CD4-positive, alpha-beta memory T cell (primary cell): ENCODE results near the gene RBM20. TPM values are rescaled to one million over a fixed set of nuclear protein-coding genes. Genes with fewer than 3 reads are reported as not detected.
A peak's percentile ranks its signal among the peaks of the same experiment; 100 is the strongest.
"Not testable (repeated sequence)": the region's sequence is repeated elsewhere in the genome, so short reads cannot be mapped to it uniquely, and the experiment has no call there.

Experiments
- CTCF ChIA-PET: fragments of 350-600 bp; sonication (Branson Sonifier 250); formaldehyde crosslinking; loops from one replicate; lab custom pipeline; 2021; ENCODE audit warnings: inconsistent platforms; ENCODE audit not compliant: partially characterized antibody; lab: Charles Lee
- POLR2A ChIA-PET: fragments of 350-600 bp; sonication (Branson Sonifier 250); formaldehyde crosslinking; loops from one replicate; lab custom pipeline; 2021; ENCODE audit not compliant: partially characterized antibody; lab: Charles Lee
- DNase-seq, 5 donors: peaks; one replicate each; pipeline versions ENCODE4 v3.0.0 to v3.0.0-alpha.2; 2020 to 2022; ENCODE audit warnings: mixed read lengths in 1 of 5
- H3K27ac ChIP-seq: one replicate; pipeline ENCODE4 v1.7.0; 2013; ENCODE audit warnings: low read depth, low read length
- H3K27me3 ChIP-seq: 2 replicates; pipeline ENCODE4 v1.7.0; 2013; ENCODE audit warnings: mild to moderate bottlenecking, low read length, moderate library complexity; ENCODE audit not compliant: insufficient read depth
- H3K36me3 ChIP-seq: 2 replicates; pipeline ENCODE4 v1.7.0; 2013; ENCODE audit warnings: mild to moderate bottlenecking, low read length, moderate library complexity; ENCODE audit not compliant: insufficient read depth
- H3K4me1 ChIP-seq: 2 replicates; pipeline ENCODE4 v1.7.0; 2013; ENCODE audit warnings: mild to moderate bottlenecking, low read length, moderate library complexity; ENCODE audit not compliant: insufficient read depth
- H3K4me3 ChIP-seq, 2 donors: one replicate each; pipeline ENCODE4 v1.7.0; 2013; ENCODE audit warnings: low read length in 2 of 2, mild to moderate bottlenecking in 1 of 2
- H3K9me3 ChIP-seq, 2 donors: one replicate each; pipeline ENCODE4 v1.7.0; 2013; ENCODE audit warnings: low read length in 2 of 2, control low read depth in 1 of 2; ENCODE audit not compliant: control insufficient read depth in 1 of 2
- H3K27ac Mint-ChIP-seq, 7 donors: one replicate each; pipeline ENCODE4 v1.8.0; 2020 to 2021; ENCODE audit warnings: mixed read lengths in 7 of 7, mild to moderate bottlenecking in 6 of 7, inconsistent platforms in 3 of 7, moderate library complexity in 3 of 7
- H3K27me3 Mint-ChIP-seq, 2 donors: one replicate each; pipeline ENCODE4 v1.8.0; 2020 to 2021; ENCODE audit warnings: mixed read lengths in 2 of 2
- H3K36me3 Mint-ChIP-seq, 2 donors: one replicate each; pipeline ENCODE4 v1.8.0; 2020 to 2021; ENCODE audit warnings: mixed read lengths in 2 of 2, inconsistent platforms in 1 of 2, mild to moderate bottlenecking in 1 of 2
- H3K4me1 Mint-ChIP-seq, 4 donors: one replicate each; pipeline ENCODE4 v1.8.0; 2020 to 2021; ENCODE audit warnings: mixed read lengths in 4 of 4, mild to moderate bottlenecking in 1 of 4
- H3K4me3 Mint-ChIP-seq, 8 donors: one replicate each; pipeline ENCODE4 v1.8.0; 2020 to 2021; ENCODE audit warnings: mixed read lengths in 8 of 8, mild to moderate bottlenecking in 7 of 8, moderate library complexity in 6 of 8, inconsistent platforms in 3 of 8
- H3K9me3 Mint-ChIP-seq, 8 donors: one replicate each; pipeline ENCODE4 v1.8.0; 2020 to 2021; ENCODE audit warnings: mixed read lengths in 8 of 8, mild to moderate bottlenecking in 5 of 8, inconsistent platforms in 3 of 8, moderate library complexity in 1 of 8
- intact Hi-C: fragments of 100-400 bp; cut with micrococcal nuclease; formaldehyde crosslinking; loops from one replicate; pipeline ENCODE4 v1.15.1; 2023
- polyA plus RNA-seq, 2 donors: library from polyadenylated mRNA; unstranded; fragments of 300-500 nt; fragmentation: Illumina TruSeq; gene quantifications; one replicate each; pipeline ENCODE4 v1.2.3, GENCODE V29; 2021
- total RNA-seq, 2 experiments: library from RNA; stranded (reverse); gene quantifications; one replicate each; pipeline ENCODE4 v1.2.3, GENCODE V29; 2021

RBM20 gene
- total and polyA plus RNA-seq, 4 experiments from 2014 or later, result 0.03 TPM; not detected in 3

- DNase-seq, result no peak
- no peak overlapping the region for H3K27ac ChIP-seq
- no peak overlapping the region for H3K4me3 ChIP-seq
- H3K4me1 ChIP-seq, result no peaks in the 10 kb centered on the region
- Mint-ChIP-seq H3K36me3 (no peaks in the 10 kb centered on the region), H3K9me3 (no peaks in the 10 kb centered on the region), H3K4me1 (no peaks in the 10 kb centered on the region), H3K4me3 (peak overlapping the region in 1 of 8 donors; percentile 11), H3K27me3 (peaks cover 1 to 5% of the 10 kb centered on the region in 2 donors), H3K27ac (peak overlapping the region in 1 of 7 donors; percentile 30)
- H3K27me3 ChIP-seq, result no peaks in the 10 kb centered on the region
- intact Hi-C loops, result no loop called here
- H3K36me3 ChIP-seq, result no peaks in the 10 kb centered on the region
- POLR2A ChIA-PET, result interaction anchor here (0.6 kb wide), 1 partner anchor 144 kb away, joined by 3 read pairs; no protein-coding TSS in a partner anchor
- CTCF ChIA-PET, result interaction anchor here (0.5 kb wide), 1 partner anchor 39 kb away, joined by 5 read pairs; no protein-coding TSS in a partner anchor
- H3K9me3 ChIP-seq, result no peaks in the 10 kb centered on the region
Observed at GRCh38 chr10:110764793-110765512, 120.8 kb downstream of the RBM20 start.

GRCh38 chr10:110765513-110766319, 121.6 kb downstream of the RBM20 start:
- H3K27me3 ChIP-seq, result no peaks in the 10 kb centered on the region

GRCh38 chr10:110767601-110768000, 123.5 kb downstream of the RBM20 start:
- H3K9me3 Mint-ChIP-seq, H3K36me3 Mint-ChIP-seq, H3K27me3 Mint-ChIP-seq, H3K4me1 ChIP-seq, H3K4me3 Mint-ChIP-seq, POLR2A ChIA-PET, H3K4me3 ChIP-seq, H3K4me1 Mint-ChIP-seq, H3K27me3 ChIP-seq, H3K9me3 ChIP-seq, DNase-seq, H3K36me3 ChIP-seq, intact Hi-C loops, H3K27ac Mint-ChIP-seq, H3K27ac ChIP-seq, CTCF ChIA-PET: not testable (repeated sequence)

More at GRCh38 chr10:110765513-110766319, 121.6 kb downstream of the RBM20 start:
- Mint-ChIP-seq H3K4me3 (no peak overlapping the region), H3K9me3 (no peaks in the 10 kb centered on the region), H3K36me3 (no peaks in the 10 kb centered on the region), H3K4me1 (no peaks in the 10 kb centered on the region), H3K27ac (peak overlapping the region in 1 of 7 donors; percentile 41), H3K27me3 (peaks cover 1 to 5% of the 10 kb centered on the region in 2 donors)
- POLR2A ChIA-PET, result interaction anchor here (0.6 kb wide), 1 partner anchor 1624 kb away, joined by 4 read pairs; no protein-coding TSS in a partner anchor
- Histone ChIP-seq H3K36me3 (no peaks in the 10 kb centered on the region), H3K9me3 (no peaks in the 10 kb centered on the region), H3K4me3 (no peak overlapping the region), H3K27ac (no peak overlapping the region), H3K4me1 (no peaks in the 10 kb centered on the region)
- CTCF ChIA-PET, result interaction anchor here (0.5 to 0.8 kb wide), 2 partner anchors 38 to 93 kb away, joined by 3 to 5 read pairs; no protein-coding TSS in a partner anchor
- intact Hi-C loops, result no loop called here
- DNase-seq, result no peak

- intact Hi-C loops, result no loop called here
- Mint-ChIP-seq H3K9me3 (peaks cover 0 to 2% (median 0%) of the 10 kb centered on the region in 8 donors), H3K4me3 (no peak overlapping the region), H3K27ac (no peak overlapping the region), H3K4me1 (peaks cover 11 to 17% (median 15%) of the 10 kb centered on the region in 4 donors), H3K27me3 (no peaks in the 10 kb centered on the region), H3K36me3 (no peaks in the 10 kb centered on the region)
- CTCF ChIA-PET, result no interaction called here
- Histone ChIP-seq H3K4me3 (no peak overlapping the region), H3K27ac (no peak overlapping the region), H3K4me1 (peaks cover 15% of the 10 kb centered on the region), H3K36me3 (no peaks in the 10 kb centered on the region), H3K9me3 (no peaks in the 10 kb centered on the region), H3K27me3 (no peaks in the 10 kb centered on the region)
- no peak for DNase-seq
- POLR2A ChIA-PET, result interaction anchor here (0.5 kb wide), 1 partner anchor 11 kb away, joined by 3 read pairs; no protein-coding TSS in a partner anchor
Observed at GRCh38 chr10:110770243-110770642, 126.1 kb downstream of the RBM20 start.

GRCh38 chr10:110771486-110771885, 127.3 kb downstream of the RBM20 start:
- H3K36me3 Mint-ChIP-seq, result no peaks in the 10 kb centered on the region
- H3K4me3 ChIP-seq, result no peak overlapping the region
- H3K27me3 Mint-ChIP-seq, result no peaks in the 10 kb centered on the region
- peaks cover 0 to 2% (median 0%) of the 10 kb centered on the region in 8 donors for H3K9me3 Mint-ChIP-seq
- ChIA-PET CTCF (no interaction called here), POLR2A (no interaction called here)
- H3K9me3 ChIP-seq, result no peaks in the 10 kb centered on the region
- H3K27ac ChIP-seq, result no peak overlapping the region
- no peak overlapping the region for H3K4me3 Mint-ChIP-seq
- no peaks in the 10 kb centered on the region for H3K27me3 ChIP-seq
- H3K4me1 Mint-ChIP-seq, result peaks cover 11 to 17% (median 16%) of the 10 kb centered on the region in 4 donors
- intact Hi-C loops, result no loop called here
- no peaks in the 10 kb centered on the region for H3K36me3 ChIP-seq
- H3K4me1 ChIP-seq, result peaks cover 15% of the 10 kb centered on the region
- no peak overlapping the region for H3K27ac Mint-ChIP-seq
- no peak for DNase-seq

- CTCF ChIA-PET, result no interaction called here
- Histone ChIP-seq H3K4me3 (no peak overlapping the region), H3K9me3 (no peaks in the 10 kb centered on the region), H3K27me3 (no peaks in the 10 kb centered on the region), H3K36me3 (no peaks in the 10 kb centered on the region), H3K27ac (no peak overlapping the region), H3K4me1 (peaks cover 15% of the 10 kb centered on the region)
- POLR2A ChIA-PET, result no interaction called here
- Mint-ChIP-seq H3K36me3 (no peaks in the 10 kb centered on the region), H3K4me1 (peaks cover 11 to 17% (median 16%) of the 10 kb centered on the region in 4 donors), H3K9me3 (peaks cover 0 to 2% (median 0%) of the 10 kb centered on the region in 8 donors), H3K27ac (no peak overlapping the region), H3K4me3 (no peak overlapping the region), H3K27me3 (no peaks in the 10 kb centered on the region)
- DNase-seq, result no peak
- intact Hi-C loops, result no loop called here
Observed at GRCh38 chr10:110771991-110772390, 127.9 kb downstream of the RBM20 start.
